ENCODE measurements around the gene UNC50. TPM values are rescaled to one million over a fixed set of nuclear protein-coding genes. Genes with fewer than 3 reads are reported as not detected.

Gene UNC50
- total RNA-seq, 6 donors from 2014 or later = 28.3 to 65.2 (median 44.6) TPM

DNA sequence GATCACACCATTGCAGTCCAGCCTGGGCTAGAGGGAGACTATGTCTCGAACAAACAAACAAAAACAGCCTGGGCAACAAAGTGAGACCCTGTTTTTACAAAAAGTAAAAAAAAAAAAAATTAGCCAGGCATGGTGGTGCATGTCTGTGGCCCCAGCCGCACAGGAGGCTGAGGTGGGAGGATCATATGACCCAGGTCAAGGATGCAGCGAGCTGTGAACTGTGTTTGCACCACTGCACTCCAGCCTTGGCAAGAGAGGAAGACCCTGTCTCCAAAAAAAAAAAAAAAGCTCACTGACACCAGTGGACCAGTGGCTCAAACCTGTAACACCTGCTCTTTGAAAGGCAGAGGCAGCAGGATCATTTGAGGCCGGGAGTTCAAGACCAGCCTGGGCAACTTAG, 40.1 kb downstream of the UNC50 start:
- DNase-seq (no peak), ATAC-seq (ENCODE audit: low FRiP score in 2 of 2) (no peak)
- Histone ChIP-seq H3K27ac (no peak overlapping the region), H3K4me3 (no peak overlapping the region), H3K4me1 (peaks cover 0 to 12% (median 6%) of the 10 kb centered on the region in 4 donors), H3K9me3 (no peaks in the 10 kb centered on the region), H3K36me3 (peaks cover 0 to 38% (median 15%) of the 10 kb centered on the region in 4 donors), H3K27me3 (no peaks in the 10 kb centered on the region)
- WGBS, 2 donors = 84 to 94% methylated on average over 4 of the region's 4 CpGs
- no peak for TF ChIP-seq POLR2AphosphoS5 (IDR thresholded peaks at IDR 0.05)
- no peak for TF ChIP-seq POLR2A (IDR thresholded peaks at IDR 0.05)
- TF ChIP-seq EP300 (IDR thresholded peaks at IDR 0.05) = no peak
- TF ChIP-seq, protein P1, sequence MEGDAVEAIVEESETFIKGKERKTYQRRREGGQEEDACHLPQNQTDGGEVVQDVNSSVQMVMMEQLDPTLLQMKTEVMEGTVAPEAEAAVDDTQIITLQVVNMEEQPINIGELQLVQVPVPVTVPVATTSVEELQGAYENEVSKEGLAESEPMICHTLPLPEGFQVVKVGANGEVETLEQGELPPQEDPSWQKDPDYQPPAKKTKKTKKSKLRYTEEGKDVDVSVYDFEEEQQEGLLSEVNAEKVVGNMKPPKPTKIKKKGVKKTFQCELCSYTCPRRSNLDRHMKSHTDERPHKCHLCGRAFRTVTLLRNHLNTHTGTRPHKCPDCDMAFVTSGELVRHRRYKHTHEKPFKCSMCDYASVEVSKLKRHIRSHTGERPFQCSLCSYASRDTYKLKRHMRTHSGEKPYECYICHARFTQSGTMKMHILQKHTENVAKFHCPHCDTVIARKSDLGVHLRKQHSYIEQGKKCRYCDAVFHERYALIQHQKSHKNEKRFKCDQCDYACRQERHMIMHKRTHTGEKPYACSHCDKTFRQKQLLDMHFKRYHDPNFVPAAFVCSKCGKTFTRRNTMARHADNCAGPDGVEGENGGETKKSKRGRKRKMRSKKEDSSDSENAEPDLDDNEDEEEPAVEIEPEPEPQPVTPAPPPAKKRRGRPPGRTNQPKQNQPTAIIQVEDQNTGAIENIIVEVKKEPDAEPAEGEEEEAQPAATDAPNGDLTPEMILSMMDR (IDR thresholded peaks at IDR 0.05) = no peak

DNA sequence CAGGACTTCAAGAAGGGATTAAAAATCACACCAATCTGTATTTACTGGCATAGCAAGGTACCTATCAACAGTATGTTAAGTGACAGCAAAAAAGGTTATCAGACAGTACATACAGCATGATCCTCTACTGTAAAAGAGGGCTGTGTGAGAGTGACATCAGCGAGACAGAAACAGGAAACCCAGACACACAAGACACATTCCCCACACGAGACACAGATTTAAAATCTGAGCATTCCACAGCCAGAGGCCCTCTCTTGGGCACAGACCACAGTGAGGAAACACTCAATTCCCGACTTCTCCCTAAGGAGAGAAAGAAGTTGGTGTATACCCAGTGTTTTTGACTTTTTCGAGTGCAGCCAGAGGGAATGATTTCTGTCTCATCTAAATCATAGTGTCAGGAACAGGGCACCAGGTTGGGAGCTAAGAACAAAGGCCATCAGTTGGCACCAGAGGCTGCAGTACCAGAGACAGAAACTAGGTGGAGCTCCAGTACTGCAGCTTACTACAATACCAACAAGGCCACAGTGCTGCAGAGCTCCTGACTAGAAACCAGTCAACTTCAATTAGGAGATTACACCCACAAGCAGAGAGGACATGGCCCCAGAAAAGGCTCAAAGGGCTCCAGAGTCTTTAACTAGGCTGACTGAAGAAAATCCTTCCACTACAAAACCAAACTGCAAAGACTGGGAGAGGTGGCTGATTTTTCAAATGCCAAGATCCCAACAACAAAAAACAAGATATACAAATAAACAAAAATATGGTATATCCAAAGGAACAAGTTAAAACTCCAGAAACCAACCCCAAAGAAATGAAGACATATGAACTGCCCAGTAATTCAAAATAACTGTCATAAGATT, 41.0 kb downstream of the UNC50 start:
- Histone ChIP-seq H3K36me3 (peaks cover 0 to 36% (median 15%) of the 10 kb centered on the region in 4 donors), H3K27me3 (no peaks in the 10 kb centered on the region), H3K4me3 (no peak overlapping the region), H3K4me1 (peaks cover 0 to 8% (median 6%) of the 10 kb centered on the region in 4 donors), H3K9me3 (no peaks in the 10 kb centered on the region), H3K27ac (peak overlapping the region in 2 of 4 donors; percentile 28 to 38)
- ATAC-seq (ENCODE audit: low FRiP score in 2 of 2) (peak; percentile 94 to 96), DNase-seq (peak in 1 of 2 donors; percentile 85)
- WGBS, 2 donors = 15 to 21% methylated on average over 4 of the region's 4 CpGs
- TF ChIP-seq, protein P1 (IDR thresholded peaks at IDR 0.05) = peak; percentile 92 to 96 (median 95)
- TF ChIP-seq POLR2A (IDR thresholded peaks at IDR 0.05) = no peak

DNA sequence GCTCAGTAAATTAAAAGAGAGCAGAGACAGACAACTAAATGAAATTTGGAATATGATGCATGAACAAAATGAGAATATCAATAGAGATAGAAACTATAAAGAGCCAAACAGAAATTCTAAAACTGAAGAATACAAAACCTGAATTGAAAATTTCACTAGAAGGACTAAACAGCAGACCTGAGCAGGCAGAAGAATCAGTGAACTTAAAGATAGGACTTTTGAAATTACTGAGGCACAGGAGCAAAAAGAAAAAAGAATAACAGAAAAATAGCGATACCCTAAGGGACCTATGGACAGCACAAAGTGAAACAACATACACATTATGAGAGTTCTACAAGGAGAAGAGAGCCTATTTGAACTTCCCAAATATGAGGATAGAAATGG, 41.6 kb downstream of the UNC50 start:
- no peaks in the 10 kb centered on the region for H3K9me3 ChIP-seq
- H3K36me3 ChIP-seq = peaks cover 0 to 32% (median 15%) of the 10 kb centered on the region in 4 donors
- no peak for TF ChIP-seq EP300 (IDR thresholded peaks at IDR 0.05)
- TF ChIP-seq POLR2AphosphoS5 (IDR thresholded peaks at IDR 0.05) = no peak
- TF ChIP-seq POLR2A (IDR thresholded peaks at IDR 0.05) = no peak
- TF ChIP-seq, protein P1 (IDR thresholded peaks at IDR 0.05) = no peak
- ATAC-seq (ENCODE audit: low FRiP score in 2 of 2) = no peak
- H3K27me3 ChIP-seq = no peaks in the 10 kb centered on the region
- no peak overlapping the region for H3K4me3 ChIP-seq
- peak overlapping the region in 1 of 4 donors; percentile 38 for H3K27ac ChIP-seq
- 94 to 100% methylated on average over 1 of the region's 1 CpG for WGBS, 2 donors
- H3K4me1 ChIP-seq = peaks cover 0 to 8% (median 7%) of the 10 kb centered on the region in 4 donors
- DNase-seq = no peak

DNA sequence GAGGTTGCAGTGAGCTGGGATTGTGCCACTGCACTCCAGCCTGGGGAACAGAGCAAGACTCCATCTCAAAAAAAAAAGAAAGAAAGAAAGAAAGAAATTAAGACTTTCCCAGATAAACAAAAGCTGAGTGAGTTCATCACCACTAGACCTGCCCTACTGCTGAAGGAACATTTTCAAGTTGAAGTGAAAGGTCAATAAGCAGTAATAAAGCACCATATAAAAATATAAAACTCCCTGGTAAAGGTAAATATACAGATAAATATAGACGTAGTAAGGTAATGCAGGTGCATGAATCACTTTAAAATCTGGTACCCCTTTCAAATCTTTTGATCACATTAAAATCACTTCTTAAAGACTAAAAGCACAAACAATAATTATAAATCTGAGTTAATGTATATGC, 42.6 kb downstream of the UNC50 start:
- peaks cover 0 to 32% (median 15%) of the 10 kb centered on the region in 4 donors for H3K36me3 ChIP-seq
- 82 to 84% methylated on average over 1 of the region's 1 CpG for WGBS, 2 donors
- H3K9me3 ChIP-seq = no peaks in the 10 kb centered on the region
- DNase-seq (no peak), ATAC-seq (ENCODE audit: low FRiP score in 2 of 2) (no peak)
- H3K4me1 ChIP-seq = peaks cover 0 to 8% (median 7%) of the 10 kb centered on the region in 4 donors
- no peak overlapping the region for H3K4me3 ChIP-seq
- no peaks in the 10 kb centered on the region for H3K27me3 ChIP-seq
- TF ChIP-seq POLR2A (IDR thresholded peaks at IDR 0.05) = no peak
- no peak for TF ChIP-seq EP300 (IDR thresholded peaks at IDR 0.05)
- TF ChIP-seq POLR2AphosphoS5 (IDR thresholded peaks at IDR 0.05) = no peak
- TF ChIP-seq, protein P1 (IDR thresholded peaks at IDR 0.05) = no peak
- no peak overlapping the region for H3K27ac ChIP-seq
